Measurements from ENCODE around the gene WDR27.

DNA sequence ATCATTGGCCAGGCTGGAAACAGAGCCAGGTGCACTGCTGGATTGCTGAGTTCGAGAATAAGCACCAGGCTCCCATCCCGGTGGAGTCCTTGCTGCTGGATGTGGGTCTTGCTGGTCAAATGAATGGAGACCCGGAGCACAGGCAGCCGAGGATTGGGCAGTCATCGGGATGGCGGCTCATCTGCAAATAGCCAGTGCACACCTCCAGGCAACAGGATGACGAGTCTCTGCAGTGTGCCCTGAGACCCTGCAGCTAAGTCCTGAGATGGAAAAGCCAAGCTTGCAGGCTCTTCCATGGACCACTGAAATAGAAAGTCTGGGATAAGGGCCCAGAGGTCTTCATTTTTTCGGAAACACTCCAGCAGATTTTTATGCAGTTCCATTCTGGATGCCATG is 143.5 kb downstream of the WDR27 start:
- no peak for TF ChIP-seq POLR2A (IDR thresholded peaks at IDR 0.05)
- TF ChIP-seq, protein P1, sequence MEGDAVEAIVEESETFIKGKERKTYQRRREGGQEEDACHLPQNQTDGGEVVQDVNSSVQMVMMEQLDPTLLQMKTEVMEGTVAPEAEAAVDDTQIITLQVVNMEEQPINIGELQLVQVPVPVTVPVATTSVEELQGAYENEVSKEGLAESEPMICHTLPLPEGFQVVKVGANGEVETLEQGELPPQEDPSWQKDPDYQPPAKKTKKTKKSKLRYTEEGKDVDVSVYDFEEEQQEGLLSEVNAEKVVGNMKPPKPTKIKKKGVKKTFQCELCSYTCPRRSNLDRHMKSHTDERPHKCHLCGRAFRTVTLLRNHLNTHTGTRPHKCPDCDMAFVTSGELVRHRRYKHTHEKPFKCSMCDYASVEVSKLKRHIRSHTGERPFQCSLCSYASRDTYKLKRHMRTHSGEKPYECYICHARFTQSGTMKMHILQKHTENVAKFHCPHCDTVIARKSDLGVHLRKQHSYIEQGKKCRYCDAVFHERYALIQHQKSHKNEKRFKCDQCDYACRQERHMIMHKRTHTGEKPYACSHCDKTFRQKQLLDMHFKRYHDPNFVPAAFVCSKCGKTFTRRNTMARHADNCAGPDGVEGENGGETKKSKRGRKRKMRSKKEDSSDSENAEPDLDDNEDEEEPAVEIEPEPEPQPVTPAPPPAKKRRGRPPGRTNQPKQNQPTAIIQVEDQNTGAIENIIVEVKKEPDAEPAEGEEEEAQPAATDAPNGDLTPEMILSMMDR (IDR thresholded peaks at IDR 0.05 in 4 of 5, conservative IDR thresholded peaks at IDR 0.05 in 1 of 5), result no peak

All from gastrocnemius medialis (tissue), 4 donors.